Ecto neural progenitor cell (in vitro differentiated cells): ENCODE measurements around the gene ADIPOQ.
"Not testable (repeated sequence)": the region's sequence is repeated elsewhere in the genome, so short reads cannot be mapped to it uniquely, and the experiment has no call there.

ENCODE experiments used
- DNase-seq: peaks from one replicate; pipeline ENCODE4 v3.0.0-alpha.2; 2018; ENCODE audit warnings: low spot score

The ADIPOQ gene

DNA sequence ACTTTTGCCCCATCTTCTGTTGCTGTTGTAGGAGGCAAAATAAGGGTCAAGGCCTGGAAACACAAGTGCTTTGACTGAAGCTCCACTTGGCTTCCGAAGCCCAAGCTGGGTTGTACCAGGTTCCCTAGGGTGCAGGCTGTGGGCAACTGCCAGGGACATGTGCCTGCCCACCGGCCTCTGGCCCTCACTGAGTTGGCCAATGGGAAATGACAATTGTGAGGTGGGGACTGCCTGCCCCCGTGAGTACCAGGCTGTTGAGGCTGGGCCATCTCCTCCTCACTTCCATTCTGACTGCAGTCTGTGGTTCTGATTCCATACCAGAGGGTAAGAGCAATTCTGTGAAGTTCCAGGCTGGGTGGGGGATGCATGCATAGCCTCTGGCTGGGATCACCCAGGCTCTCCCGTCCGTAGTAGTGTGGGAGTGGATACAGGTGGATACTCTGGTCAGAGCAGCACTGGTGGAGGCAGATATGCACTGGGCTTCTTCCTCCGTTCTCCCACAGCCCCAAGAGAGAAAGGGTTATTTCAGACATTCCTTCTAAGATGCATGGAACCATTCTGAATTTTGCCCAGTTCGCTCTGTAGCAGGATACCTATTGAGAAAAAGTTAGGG lies at the start of gene ADIPOQ:
Gene ADIPOQ (plus strand): TSS at position 285 of the 613 bp plus-strand sequence. CDS start 10,349 bp downstream, outside the sequence.
- DNase-seq: peak; percentile 26

DNA sequence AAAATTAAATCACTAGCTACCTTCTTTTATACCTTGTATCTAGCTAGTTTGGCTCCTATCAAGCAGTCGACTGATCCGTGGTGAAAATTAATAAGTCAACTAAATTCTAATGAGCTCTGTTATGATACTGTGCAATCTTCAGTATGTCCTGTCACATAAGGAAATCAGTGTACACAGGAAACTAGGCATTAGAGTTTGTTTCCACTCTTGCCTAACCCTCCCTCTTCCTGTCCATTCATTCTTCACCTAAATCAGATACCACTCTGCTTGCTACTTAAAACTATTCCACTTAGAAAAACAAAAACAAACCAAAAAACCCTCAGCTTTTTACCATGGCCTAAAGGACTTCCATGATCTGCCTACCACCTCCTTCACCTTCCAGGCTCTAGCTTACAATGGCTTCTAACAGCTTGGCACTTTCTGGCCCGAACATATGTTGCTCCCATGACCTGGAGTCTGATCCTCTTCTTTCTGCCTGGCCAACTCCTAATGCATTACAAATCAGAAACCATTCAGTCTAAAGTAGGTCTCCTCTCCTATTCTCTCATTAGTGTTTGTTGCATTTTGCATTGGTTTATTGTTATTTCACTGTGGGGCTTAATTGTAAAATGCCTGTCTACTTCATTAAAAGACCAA lies 44.2 kb upstream of the ADIPOQ start:
- no peak for DNase-seq

DNA sequence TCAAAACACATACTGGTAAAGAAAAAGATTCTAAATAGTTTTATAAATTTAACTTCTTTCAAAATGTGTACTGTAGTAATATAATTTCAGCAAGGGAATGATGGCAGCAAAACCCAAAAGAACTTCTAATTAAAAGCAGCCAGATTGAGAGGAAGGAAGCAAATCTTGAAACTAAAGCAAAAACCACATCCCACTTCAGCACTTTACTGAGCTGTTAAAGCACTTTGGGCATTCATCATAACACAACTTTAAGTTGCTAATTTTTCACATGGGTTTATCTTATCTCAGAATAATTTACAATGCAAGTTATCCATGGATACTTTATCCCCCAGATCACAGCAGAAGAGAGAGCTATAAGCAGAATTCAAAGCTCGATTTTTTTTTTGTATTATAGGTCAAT lies 42.2 kb upstream of the ADIPOQ start:
- no peak for DNase-seq

DNA sequence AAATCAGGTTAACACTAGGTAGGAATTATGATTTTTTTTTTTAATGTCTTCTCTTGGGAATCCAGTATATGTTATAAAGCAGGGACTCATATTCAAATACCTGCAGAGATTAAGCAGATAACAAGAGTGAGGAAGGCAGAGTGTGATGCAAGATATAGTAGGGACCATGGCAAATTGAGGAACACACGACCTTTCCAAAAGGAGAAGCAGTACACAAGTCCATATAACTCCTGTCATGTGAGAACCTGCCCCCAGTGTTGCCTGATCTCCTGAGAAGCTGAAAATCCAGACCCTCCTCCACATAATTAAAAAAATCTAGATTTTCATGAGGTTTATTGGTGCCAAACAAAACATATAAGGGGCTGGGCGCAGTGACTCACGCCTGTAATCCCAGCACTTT lies 39.8 kb upstream of the ADIPOQ start:
- no peak for DNase-seq

DNA sequence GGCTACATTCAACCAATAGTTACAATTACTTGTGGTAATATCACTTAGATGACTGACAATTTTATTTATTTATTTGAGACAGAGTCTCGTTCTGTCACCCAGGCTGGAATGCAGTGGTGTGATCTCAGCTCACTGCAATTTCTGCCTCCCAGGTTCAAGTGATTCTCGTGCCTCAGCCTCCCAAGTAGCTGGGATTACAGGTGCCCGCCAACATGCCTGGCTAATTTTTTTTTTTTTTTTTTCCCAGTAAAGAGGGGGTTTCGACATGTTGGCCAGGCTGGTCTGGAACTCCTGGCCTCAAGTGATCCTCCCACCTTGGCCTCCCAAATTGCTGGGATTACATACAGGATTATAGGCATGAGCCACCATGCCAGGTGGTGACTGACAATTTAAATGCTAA lies 39.1 kb upstream of the ADIPOQ start:
- not testable (repeated sequence) for DNase-seq

DNA sequence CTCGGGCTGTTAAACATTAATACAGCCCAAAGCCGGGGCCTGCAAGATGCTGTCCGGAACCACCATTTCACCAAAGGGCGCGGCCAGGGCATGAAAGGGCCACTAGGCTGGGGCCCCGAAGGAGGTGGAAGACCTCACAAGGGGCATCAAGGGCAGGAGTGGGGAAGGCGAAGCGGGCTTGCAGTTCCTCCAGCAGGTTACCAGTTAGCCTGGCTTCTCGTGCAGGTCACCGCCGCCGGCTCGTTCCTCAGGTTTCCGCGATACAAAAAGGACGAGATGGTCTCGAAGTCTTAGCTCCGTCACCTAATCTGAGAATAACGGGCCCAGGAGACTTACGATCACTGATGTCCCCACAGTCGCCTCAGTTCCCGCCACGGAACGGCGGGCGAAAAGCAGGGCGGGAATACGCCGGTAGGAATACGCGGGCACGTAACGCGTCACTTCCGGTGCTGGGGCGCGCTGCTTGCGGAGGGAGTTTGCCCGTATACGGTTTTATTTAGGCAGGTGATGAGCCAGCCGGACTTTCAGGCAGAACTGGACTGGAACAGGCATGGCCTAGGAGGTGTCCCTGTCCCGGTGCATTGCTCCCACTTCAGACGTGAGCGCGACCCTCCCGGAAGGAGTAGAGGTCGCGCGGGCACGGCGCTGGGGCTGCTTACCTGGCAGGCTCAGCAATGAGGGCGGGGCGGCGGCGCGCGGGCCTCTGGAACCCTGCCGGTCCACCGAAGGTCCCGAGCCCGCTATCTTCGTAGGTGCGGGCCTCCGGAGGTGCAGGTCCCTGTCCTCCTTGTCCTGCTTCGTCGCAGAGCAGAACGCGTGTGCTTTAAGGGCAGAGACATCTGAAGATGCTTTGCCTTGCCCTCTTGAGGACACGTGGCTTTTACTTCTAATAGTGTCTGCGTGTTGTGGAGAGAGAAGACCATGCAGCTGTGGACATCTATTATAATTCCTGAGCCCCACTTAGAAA lies 36.1 kb upstream of the ADIPOQ start, which contains the start of gene RFC4:
Gene RFC4 (minus strand): TSS at position 394 of the 967 bp plus-strand sequence. CDS start 1,769 bp downstream, outside the sequence.
- DNase-seq: peak; percentile 85

DNA sequence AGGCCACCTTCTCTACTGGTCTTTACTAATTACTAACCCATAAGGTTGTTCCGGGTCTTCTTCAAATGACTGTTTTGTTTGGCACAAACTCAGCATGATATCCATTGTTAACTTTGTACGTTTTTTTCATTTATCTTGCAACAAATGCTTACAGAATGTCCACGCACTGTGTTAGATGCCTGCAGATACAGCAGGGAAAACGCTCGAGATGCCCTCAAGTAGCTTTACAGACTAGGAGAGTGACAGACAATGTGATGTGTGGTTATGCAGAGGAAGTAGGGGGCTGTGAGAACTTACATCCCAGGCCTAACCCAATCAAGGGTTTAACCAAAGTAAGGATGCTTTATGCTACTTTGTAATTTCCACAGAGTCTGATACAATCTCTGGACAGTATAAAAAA lies 35.3 kb upstream of the ADIPOQ start:
- no peak for DNase-seq

DNA sequence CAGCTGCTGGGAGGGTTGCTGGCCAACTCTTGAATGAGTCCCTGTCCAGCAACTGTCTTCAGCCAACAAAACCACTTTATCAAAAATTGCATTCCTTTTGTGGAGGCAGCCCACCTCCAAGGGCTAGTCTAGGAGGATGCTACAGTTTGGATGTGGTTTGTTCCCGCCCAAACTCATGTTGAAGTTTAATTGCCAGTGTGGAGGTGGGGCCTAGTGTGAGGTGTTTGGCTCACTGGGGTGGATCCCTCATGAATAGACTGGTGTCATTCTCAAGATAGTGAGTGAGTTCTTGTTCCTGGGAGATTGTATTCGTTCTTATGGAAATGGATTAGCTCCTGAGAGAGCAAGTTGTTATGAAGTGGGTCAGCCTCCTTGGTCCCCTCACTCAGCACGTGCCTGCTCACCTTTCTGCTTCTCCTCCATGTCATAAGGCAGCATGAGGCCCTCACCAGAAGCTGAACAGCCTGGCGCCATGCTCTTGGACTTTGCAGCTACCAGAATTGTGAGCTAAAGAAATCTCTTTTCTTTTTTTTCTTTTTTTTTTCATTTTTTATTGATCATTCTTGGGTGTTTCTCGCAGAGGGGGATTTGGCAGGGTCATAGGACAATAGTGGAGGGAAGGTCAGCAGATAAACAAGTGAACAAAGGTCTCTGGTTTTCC lies 32.0 kb upstream of the ADIPOQ start:
- DNase-seq: no peak

DNA sequence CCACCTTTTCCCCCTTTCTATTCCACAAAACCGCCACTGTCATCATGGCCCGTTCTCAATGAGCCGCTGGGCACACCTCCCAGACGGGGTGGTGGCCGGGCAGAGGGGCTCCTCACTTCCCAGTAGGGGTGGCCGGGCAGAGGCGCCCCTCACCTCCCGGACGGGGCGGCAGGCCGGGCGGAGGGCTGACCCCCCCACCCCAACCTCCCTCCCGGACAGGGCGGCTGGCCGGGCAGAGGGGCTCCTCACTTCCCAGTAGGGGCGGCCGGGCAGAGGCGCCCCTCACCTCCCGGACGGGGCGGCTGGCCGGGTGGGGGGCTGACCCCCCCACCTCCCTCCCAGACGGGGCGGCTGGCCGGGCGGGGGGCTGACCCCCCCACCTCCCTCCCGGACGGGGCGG lies 31.2 kb upstream of the ADIPOQ start:
- DNase-seq: not testable (repeated sequence)

DNA sequence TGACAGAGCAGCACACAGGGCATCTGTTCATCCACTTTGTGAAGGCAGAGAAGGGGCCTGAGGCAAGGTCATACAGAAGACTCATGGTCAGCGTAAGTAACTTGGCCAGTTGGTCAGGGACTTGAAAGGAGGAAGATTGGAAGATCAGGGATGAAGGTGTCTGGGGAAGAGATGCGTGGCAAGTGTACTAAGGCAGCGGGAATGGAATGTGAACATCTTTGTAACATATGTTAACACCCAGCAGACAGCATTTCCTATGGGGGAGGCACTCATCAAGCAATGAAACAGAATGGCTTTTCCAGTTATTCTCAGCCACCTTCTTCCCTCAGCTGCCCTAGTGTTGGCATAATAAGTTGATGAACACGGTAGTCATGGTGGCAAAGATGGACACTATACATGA lies 28.4 kb upstream of the ADIPOQ start:
- no peak for DNase-seq

DNA sequence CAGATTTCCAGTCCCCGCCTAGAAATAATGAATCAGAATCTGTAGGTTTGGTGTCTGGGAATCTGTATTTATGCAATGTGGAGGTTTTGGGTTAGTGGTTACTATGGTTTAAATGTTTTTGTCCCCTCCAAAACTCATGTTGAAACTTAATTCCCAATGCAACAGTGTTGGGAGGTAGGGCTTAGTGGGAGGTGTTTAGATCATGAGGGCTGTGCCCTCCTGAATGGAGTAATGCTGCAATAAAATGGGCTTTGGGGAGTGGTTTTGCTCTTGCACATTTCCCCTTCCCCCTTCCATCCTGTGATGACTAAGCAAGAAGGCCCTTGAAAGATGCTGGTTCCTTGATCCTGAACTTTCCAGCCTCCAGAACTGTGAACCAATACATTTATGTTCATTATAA lies 27.1 kb upstream of the ADIPOQ start:
- no peak for DNase-seq

DNA sequence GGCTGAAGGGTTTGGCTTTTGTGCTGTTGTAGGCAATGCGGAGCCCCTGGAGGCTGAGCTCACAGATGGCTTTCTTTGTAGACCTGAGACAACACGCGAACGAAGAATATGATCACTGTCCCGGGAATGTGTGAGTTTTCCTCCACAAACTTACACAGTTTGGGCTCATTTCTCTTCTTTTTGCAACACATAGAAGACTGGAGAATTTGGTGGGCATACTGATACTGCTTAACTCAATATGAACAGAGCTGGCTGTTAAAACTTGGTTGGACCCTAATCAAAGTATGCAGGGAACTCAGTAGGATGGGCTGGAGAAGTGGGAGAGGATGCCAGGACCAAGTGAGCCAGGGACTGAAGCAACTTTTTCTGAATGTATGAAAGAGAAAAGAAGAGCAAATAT lies 24.0 kb upstream of the ADIPOQ start:
- DNase-seq: no peak

DNA sequence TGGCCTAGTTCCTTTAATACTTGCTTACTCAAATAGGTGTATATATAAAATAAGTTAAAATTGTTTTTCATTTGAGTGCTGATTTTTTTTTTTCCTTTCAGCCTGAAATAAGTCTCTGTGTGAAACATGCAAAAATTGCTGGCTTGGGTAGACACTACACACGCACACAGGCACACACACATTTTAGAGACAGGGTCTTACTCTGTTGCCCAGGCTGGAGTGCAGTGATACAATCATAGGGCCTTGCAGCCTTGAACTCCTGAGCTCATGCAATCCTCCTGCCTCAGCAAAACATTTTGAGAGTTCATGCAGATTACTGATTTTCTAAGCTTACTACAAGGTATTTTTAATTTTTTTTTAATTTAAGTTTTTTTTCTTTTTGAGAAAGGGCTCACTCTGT lies 23.6 kb upstream of the ADIPOQ start:
- no peak for DNase-seq

DNA sequence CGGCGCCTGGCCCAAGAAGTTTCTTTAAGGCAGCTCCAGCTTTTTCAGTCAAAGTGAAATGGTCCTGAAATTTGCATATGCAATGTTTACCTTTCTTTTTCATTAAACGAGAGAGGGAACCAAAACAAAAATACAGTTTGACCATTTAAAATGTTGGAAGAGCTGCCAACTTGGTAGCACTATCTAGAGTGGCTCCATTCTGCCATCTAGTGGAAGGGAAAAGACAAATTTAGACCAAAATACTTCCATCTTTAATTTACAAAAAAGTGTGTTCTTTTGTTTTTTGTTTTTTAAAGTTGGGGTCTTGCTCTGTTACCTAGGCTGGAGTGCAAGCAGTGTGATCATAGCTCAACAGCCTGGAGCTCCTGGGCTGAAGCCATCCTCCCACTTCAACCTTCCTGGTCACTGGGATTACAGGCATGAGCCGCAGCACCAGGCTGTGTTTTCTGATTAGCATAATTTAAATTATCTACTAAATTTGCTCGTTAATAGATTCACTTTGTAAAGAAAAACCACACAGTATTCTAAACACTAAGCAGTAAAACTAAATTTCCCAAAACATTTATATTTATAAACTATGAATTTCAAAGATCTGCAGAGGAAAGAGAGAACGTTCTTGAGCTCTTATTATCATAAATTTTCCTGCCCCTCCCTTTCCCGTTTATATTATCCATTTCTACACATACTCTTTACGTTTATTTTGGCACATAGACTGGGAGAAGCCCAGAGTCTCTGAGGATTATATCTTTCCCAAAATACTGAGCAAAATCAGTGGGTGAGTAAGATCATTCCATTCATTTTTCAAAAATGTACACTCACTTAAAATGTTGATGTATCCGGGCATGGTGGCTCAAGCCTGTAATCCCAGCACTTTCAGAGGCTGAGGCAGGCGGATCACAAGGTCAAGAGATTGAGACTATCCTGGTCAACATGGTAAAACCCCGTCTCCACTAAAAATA lies 20.8 kb upstream of the ADIPOQ start:
- DNase-seq: no peak

DNA sequence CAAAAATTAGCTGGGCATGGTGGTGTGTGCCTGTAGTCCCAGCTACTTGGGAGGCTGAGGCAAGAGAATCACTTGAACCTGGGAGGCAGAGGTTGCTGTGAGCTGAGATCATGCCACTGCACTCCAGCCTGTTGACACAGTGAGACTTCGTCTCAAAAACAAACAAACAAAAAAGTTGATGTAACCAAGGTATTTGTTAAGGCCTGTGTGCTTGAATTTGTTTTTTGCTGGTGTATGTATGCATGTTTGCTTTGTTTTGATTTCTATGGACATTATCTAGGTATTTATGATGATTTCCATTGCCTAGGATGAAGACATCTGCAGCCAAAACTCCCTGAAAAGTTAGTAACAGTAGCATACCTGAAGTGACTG lies 20.1 kb upstream of the ADIPOQ start:
- not testable (repeated sequence) for DNase-seq

DNA sequence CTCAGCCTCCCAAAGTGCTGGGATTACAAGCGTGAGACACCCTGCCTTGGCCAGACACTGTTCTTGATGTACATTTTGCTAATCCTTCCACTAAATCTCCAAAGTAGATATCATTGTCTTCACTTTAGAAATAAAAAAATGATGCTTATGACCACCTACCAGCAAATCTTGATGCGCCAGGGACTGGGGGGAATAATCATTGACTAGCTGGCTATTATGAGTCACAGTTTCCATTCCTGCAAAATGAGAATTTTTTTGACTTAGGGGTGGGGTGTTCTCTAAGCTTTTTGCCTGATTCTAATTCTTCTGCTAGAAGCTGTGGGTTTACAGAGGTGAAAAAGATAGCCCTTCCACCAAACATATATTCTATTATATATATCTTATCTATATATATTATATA lies 19.1 kb upstream of the ADIPOQ start:
- no peak for DNase-seq

DNA sequence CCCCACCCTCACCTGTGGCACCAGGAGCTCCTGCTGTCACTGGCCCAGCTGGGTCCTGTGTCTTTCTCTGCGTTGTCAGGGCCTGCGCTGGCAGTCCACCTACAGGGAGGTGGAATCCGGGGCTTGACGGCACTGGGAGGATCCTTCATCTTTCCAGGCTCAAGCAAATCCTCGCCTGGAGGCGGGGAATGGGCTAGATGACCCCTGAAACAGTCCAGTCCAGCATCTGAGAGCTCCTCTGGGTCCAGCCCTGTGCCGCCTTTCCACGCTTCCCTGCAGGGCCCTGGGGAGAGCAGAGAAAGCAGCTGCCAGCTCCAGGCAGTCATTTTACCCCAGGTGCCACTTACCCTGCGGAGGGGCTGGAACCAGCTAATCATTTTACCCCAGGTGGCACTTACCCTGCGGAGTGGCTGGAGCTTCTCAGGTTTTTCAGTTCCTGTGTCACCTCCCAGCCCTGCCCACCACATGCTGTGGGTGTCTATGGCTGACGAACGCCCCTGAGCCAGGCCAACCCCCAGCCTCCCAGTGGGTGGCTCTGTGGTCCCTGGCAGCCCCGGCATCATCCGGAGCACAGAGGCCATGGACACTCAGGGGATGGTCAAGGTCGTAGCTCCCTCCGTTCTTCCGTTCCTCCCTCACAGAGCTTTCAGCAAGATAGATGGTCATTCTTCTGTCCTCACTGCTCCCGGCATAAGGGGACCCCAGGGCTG lies 17.9 kb upstream of the ADIPOQ start:
- DNase-seq: peak; percentile 63

DNA sequence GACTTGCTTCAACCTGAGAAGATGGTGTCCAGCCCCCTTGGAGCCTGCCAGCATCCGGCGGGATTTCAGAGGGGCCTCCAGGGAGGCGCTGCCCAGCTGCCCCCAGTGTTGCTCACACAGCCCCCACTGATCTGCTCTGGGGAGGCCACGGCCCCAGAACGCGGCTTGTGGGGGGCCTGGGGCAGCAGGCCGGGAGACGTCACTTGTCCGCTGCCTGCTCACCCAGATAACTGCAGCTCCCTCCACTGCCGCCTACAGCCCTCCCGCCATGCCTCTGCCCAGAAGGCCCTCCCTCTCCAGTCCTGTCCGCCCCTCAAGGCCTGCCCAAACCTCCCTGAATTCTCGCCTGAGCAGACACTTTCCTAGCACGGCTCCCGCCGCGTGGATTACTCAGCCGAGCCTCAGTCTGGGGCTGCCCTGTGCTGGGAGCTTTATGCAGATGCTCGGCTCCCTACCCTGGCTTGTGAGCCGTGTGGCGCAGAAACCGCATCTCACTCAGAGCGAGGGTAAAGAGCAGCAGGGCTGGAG lies 17.2 kb upstream of the ADIPOQ start:
- DNase-seq: peak; percentile 79

DNA sequence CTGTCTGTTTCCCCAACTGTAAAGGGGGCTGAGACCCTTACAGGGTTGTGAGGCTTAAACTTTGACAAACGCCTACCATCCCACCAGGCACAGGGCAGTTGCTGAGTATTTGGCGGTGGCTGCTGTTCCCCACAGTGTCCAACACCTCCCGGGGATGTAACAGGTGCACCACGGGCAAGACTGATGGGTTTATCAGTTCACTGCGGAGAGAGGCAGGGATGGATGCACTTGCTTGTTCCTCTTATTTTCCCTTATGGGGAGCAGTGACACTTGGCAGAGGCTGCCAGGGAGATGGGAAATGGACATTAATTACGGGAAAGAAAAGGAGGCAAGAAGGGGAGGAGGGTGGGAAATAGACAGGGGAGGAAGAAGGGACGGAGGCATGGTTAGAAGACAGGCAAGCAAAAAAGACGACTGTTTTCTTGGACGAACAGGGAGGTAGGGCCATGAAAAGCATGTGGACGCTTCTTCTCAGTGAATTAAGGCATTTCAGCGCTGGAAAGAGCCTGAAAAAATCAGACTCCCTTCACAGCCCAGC lies 16.6 kb upstream of the ADIPOQ start:
- no peak for DNase-seq

DNA sequence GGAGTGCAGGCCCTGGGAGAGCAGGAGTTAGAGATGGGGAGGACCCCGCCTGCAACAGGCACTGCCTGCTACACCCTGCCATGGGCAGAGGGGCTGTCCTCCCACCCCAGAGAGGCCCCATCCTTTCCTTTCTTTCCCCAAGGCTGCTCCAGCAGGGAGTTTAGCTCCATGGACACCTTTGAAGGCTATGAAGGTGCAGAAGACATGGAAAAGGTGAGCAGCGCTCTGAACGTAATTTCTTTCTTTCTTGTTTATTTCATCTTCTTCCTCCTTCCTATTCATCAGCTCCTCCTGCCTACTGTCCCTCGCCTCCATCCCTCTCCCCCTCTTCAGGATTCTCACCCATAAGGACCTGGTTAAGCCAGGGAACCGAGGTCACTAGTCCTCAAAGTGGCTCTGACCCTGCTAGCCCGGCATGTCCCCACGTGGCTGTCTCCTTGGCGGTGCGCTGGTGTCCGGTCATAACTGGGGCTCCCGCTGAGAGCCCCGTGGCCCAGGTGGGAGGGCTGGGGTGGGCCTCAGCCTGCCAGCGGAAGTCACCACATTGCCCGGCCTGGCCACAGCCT lies 16.0 kb upstream of the ADIPOQ start:
- no peak for DNase-seq
